ENCODE results near the gene COL6A1.
"Not testable (repeated sequence)": the region's sequence is repeated elsewhere in the genome, so short reads cannot be mapped to it uniquely, and the experiment has no call there.

Gene COL6A1

GRCh38 chr21:46005894-46006546 lies 24.4 kb downstream of the COL6A1 start:
- DNase-seq (ENCODE audit: low spot score): not testable (repeated sequence)

DNA sequence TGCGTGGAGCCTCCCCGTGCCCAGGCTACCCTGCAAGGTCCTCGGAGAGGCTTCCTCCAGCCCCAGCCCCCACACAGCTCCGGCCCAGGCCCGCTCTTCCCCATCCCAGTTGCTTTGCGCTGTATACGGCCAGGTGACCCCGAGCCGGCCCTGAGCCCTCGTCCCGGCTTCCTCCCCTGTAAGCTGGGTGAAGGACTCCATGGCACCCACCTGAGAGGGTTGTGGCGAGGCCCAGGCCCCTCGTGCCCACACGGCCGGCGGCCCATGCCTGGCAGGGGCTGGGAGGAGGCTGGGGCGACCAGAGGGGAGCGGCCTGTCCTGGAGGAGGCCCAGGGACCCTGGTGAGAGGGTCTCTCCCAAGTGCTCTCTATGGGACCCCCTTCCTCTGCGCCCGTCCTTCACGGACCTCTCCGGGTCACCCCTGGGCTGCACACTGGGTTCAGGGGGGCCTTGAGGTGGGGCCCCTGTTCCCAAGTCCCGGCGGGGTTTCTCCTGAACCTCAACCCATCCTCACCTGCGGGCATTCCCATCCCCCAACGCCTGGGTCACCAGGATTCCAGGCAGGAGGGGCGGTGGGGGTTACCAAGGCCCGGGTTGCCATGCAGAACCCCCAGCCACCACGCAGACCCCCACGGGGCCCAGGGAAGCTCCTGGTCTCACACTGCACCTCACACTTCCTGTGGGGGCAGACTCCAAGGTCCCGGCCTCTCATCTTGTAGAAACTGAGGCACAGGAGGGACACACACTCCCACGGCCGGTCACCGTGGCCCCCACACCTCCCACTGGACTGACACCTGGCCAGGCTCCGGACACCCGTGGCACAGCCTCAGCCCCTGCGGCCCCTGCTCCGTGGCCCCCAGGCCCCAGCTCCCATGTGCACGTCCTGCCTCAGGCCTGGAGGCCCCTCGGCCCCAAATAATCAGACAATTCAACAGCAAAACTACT lies 25.2 kb downstream of the COL6A1 start:
- no peak for DNase-seq (ENCODE audit: low spot score)

DNA sequence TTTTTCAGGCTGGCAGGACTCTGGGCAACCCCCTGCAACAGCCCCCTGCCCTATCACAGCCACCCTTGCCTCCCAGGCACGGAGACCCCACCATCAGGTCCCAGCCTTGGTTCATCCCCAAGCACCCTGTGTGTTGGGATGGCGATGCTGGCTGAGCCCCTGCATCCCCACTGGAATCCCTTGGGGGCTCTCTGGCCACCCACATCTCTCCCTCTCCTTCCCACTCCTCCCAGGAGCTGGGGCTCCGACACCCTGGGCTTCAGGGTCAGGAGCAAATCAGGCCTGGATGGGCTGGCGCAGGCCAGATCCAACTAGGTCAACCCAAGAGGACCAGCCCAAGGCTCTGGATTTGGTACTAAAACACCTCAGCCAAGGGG lies 25.9 kb downstream of the COL6A1 start:
- DNase-seq (ENCODE audit: low spot score): no peak

- no peak for DNase-seq (ENCODE audit: low spot score)
These were observed 27.5 kb downstream of the COL6A1 start for GRCh38 chr21:46008893-46009621.

- DNase-seq (ENCODE audit: low spot score): no peak
These were observed 28.6 kb downstream of the COL6A1 start for GRCh38 chr21:46009951-46010705.

GRCh38 chr21:46011267-46011967 lies 29.8 kb downstream of the COL6A1 start:
- DNase-seq (ENCODE audit: low spot score): no peak

DNA sequence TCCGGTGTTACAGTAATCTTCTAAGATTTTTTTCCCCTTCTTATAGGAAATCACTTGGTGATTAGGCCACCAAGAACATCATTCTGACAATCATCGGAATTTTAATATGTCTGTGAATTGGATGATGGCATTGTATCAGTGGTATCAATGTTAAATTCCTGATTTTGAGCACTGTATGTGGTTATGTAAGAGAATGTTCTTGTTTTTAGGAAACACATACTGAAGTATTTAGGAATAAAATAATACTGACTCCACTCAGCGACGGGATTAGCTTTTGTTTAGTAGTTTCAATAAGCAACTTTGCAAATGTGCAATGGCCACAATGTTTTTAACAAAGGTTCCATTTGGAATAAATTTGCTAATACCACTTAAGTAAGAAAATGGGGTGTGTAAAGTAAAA lies 30.6 kb downstream of the COL6A1 start:
- DNase-seq (ENCODE audit: low spot score): no peak

DNA sequence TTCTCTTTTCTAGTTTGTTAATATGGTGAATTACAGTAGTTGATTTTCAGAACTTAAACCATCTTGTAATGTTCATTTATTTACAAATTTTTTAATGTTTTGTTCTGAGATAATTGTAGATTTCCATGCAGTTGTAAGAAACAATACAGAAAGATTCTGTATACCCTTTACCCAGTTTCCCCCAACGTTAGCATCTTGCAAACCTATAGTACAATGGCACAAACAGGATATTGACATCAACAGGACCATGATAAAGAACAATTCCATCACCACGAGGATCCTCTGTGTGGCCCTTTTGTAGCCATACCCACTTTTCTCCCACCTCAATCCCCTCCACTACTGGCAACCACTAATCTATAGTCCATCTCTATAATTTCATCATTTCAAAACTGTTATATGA lies 33.3 kb downstream of the COL6A1 start:
- no peak for DNase-seq (ENCODE audit: low spot score)

DNA sequence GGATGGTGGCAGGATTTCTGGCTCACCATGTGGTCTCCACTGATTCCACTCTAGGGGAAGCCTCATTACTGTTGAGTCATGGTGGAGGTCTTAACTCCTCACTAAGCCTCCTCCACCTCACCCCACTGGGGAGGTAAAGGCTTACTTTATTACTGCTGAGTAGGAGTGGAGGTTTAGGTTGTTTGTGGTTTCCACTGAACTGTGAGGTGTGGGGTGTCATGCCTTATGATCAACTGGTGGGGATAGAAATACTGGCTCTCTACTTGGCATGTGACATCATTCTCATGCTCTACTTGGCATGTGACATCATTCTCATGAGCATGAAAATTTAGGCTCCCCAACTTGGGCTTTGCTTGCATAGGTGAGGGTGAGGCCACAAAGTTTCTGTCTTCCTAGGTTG lies 35.6 kb downstream of the COL6A1 start:
- DNase-seq (ENCODE audit: low spot score): no peak

- DNase-seq (ENCODE audit: low spot score): no peak
These were observed 36.1 kb downstream of the COL6A1 start for GRCh38 chr21:46017695-46018094.

- DNase-seq (ENCODE audit: low spot score): no peak
These were observed 37.0 kb downstream of the COL6A1 start for GRCh38 chr21:46018615-46019014.

- DNase-seq (ENCODE audit: low spot score): no peak
These were observed 39.0 kb downstream of the COL6A1 start for GRCh38 chr21:46020581-46020980.

GRCh38 chr21:46021398-46021797 lies 39.8 kb downstream of the COL6A1 start:
- no peak for DNase-seq (ENCODE audit: low spot score)

- no peak for DNase-seq (ENCODE audit: low spot score)
These were observed 40.5 kb downstream of the COL6A1 start for GRCh38 chr21:46021978-46022544.

DNA sequence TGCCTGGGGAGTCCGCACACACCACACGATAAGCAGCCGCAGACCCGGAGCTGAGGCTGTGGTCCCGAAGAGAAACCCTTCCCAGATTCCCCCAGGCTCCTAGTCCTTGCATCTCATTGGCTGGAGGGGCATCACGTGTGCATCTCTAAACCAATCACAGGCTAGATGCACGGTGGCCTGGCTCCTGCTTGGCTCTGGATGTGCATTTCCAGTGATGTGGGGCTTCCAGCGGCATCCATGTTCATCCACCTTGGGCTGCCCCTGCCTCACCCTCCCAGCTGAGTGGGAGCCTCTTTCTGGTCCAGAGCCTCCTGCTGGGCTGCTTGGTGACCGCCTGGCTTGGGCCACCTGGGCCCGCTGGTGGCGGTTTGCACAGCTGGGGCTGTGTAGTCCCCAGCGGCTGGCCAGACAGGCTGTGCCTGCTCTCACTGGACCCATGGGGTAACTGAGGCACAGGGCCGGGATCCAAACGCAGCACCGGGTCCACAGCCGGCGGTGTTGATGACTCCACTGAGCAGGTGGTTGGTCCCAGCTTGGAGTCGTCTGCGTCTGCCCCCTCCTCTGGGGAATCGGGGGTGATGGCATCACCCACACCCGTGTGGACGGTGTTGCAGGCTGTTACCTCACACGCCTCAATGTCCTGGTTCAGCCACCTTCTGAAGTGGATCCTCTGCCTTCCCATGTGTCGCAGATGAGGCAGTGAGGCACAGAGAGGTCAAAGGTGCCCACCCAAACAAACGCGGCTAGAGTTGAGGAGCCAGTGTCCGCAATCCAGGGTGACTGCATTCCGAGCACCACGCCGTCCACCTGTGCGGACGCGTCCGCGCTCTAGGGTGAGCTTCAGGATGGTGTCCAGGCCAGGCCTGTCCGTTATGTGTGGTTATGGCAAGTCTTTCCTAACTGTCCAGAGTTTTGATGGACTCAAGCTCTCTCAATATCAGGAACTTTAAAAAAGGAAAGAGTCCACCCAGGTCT lies 41.3 kb downstream of the COL6A1 start:
- DNase-seq (ENCODE audit: low spot score): no peak

- no peak for DNase-seq (ENCODE audit: low spot score)
These were observed 42.0 kb downstream of the COL6A1 start for GRCh38 chr21:46023555-46023954.

DNA sequence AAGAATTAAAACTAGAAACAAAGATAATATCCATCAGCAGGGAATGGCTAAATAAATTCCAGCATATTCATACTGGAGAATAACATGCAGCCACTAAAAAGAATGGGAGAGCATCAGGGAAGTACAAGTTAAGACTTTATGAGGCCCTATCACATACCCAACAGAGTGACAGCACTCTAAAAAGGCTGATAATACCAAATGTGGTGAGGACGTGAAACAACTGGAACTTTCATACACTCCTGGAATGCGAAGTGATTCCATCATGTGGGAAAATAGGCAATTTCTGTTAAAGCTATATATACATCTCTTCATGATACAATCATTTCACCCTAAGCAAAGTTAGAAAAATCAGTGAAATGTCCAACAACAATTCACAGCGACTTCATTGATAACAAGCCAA lies 42.6 kb downstream of the COL6A1 start:
- no peak for DNase-seq (ENCODE audit: low spot score)

DNA sequence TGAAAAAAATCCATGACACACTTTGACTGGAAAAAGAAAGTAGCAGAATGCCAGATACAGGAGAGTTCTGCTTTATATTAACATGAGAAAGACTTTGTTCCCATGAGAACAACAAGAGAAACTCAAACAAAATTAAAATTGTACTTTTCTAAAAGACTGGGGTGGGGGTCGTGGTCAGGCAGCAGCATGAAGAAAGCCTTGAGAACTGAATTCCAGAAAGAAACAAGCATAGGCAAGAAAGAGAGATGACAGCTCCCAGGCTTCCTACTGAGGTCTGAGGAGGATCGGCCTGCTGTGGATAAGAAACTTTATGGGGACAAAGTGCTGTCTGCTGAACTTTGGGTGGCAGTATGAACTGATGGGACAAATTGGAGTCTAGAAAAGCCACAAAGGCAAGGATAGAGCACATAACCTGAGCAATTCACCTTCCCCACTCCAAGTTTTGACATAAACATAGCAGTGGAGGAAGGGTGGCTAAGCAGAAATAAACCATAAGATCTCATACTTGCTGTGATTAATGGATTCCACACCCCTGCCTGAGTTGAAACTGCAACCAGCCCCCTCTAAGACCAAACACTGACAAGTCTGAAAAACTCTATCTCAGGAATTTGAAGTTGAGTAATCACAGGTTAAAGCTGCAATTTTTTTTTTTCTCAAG lies 43.7 kb downstream of the COL6A1 start:
- no peak for DNase-seq (ENCODE audit: low spot score)

DNA sequence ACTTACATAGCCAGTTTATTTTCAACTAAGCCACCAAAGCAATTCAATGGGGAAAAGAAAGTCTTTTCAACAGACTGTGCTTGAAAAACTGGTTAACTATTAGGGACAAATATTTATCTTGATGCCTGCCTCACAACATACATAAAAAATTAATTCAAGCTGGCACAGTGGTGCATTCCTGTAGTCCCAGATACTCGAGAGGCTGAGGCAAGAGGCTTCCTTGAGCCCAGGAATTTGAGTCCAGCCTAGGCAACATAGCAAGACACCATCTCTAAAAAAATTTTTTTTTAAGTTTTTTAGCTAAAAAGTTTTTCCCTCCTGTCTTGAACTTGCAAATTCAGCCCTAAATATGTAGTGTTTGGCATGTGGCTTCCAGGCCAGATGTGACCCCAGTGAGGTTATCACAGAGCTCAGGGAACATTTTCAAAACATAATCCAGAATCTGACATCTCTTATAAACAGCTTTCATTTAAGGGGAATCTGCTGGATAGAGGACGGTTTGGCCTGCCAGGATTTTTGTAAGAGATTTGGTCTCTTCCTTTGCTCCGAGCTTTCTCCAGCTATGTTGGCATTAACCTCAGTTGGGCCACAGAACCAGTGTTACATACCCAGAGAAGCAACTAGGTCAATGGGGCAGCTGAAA lies 46.4 kb downstream of the COL6A1 start:
- DNase-seq (ENCODE audit: low spot score): no peak
